CD8-positive, alpha-beta memory T cell (primary cell): ENCODE results near the gene TMEM184A. TPM values are rescaled to one million over a fixed set of nuclear protein-coding genes. Genes with fewer than 3 reads are reported as not detected.

ENCODE experiments used
- CTCF ChIA-PET: fragments of 350-600 bp; sonication (Branson Sonifier 250); formaldehyde crosslinking; loops from one replicate; lab custom pipeline; 2021; ENCODE audit warnings: antibody characterized with exemption; lab: Charles Lee
- POLR2A ChIA-PET: fragments of 350-600 bp; sonication (Branson Sonifier 250); formaldehyde crosslinking; loops from one replicate; lab custom pipeline; 2021; ENCODE audit warnings: antibody characterized with exemption; lab: Charles Lee
- DNase-seq, 5 donors: peaks; one replicate each; pipeline versions ENCODE4 v3.0.0 to v3.0.0-alpha.2; 2020 to 2022; ENCODE audit warnings: mixed read lengths in 1 of 5
- H3K27ac ChIP-seq: one replicate; pipeline ENCODE4 v1.7.0; 2013; ENCODE audit warnings: low read depth, mild to moderate bottlenecking, low read length, moderate library complexity
- H3K27me3 ChIP-seq: 2 replicates; pipeline ENCODE4 v1.7.0; 2013; ENCODE audit warnings: low read length, mild to moderate bottlenecking; ENCODE audit not compliant: insufficient read depth, poor library complexity, severe bottlenecking
- H3K36me3 ChIP-seq: 2 replicates; pipeline ENCODE4 v1.7.0; 2013; ENCODE audit warnings: mild to moderate bottlenecking, low read length, moderate library complexity; ENCODE audit not compliant: insufficient read depth
- H3K4me1 ChIP-seq: 2 replicates; pipeline ENCODE4 v1.7.0; 2013; ENCODE audit warnings: mild to moderate bottlenecking, low read length, moderate library complexity; ENCODE audit not compliant: insufficient read depth
- H3K4me3 ChIP-seq: 2 replicates; pipeline ENCODE4 v1.7.0; 2013; ENCODE audit warnings: mild to moderate bottlenecking, low read length
- H3K9me3 ChIP-seq: 2 replicates; pipeline ENCODE4 v1.7.0; 2013; ENCODE audit warnings: mild to moderate bottlenecking, low read length
- H3K27ac Mint-ChIP-seq, 8 donors: one replicate each; pipeline ENCODE4 v1.8.0; 2020 to 2021; ENCODE audit warnings: mixed read lengths in 8 of 8, mild to moderate bottlenecking in 6 of 8, inconsistent platforms in 3 of 8, moderate library complexity in 3 of 8
- H3K27me3 Mint-ChIP-seq, 2 donors: one replicate each; pipeline ENCODE4 v1.8.0; 2020 to 2021; ENCODE audit warnings: mixed read lengths in 2 of 2, mild to moderate bottlenecking in 1 of 2, moderate library complexity in 1 of 2
- H3K36me3 Mint-ChIP-seq, 3 donors: one replicate each; pipeline ENCODE4 v1.8.0; 2020 to 2021; ENCODE audit warnings: mixed read lengths in 3 of 3, inconsistent platforms in 1 of 3, mild to moderate bottlenecking in 1 of 3
- H3K4me1 Mint-ChIP-seq, 3 donors: one replicate each; pipeline ENCODE4 v1.8.0; 2020 to 2021; ENCODE audit warnings: mixed read lengths in 3 of 3, inconsistent platforms in 1 of 3, mild to moderate bottlenecking in 1 of 3
- H3K4me3 Mint-ChIP-seq, 7 donors: one replicate each; pipeline ENCODE4 v1.8.0; 2020 to 2021; ENCODE audit warnings: mixed read lengths in 7 of 7, mild to moderate bottlenecking in 6 of 7, moderate library complexity in 4 of 7, inconsistent platforms in 2 of 7
- H3K9me3 Mint-ChIP-seq, 5 donors: one replicate each; pipeline ENCODE4 v1.8.0; 2020 to 2022; ENCODE audit warnings: mixed read lengths in 5 of 5, mild to moderate bottlenecking in 3 of 5, moderate library complexity in 2 of 5, inconsistent platforms in 1 of 5
- polyA plus RNA-seq: library from polyadenylated mRNA; unstranded; fragments of 300-500 nt; fragmentation: Illumina TruSeq; gene quantifications from one replicate; pipeline ENCODE4 v1.2.3, GENCODE V29; 2021
- total RNA-seq, 2 experiments: library from RNA; stranded (reverse); gene quantifications; one replicate each; pipeline ENCODE4 v1.2.3, GENCODE V29; 2021

Gene TMEM184A
- total and polyA plus RNA-seq, 3 experiments from 2014 or later = not detected

DNA sequence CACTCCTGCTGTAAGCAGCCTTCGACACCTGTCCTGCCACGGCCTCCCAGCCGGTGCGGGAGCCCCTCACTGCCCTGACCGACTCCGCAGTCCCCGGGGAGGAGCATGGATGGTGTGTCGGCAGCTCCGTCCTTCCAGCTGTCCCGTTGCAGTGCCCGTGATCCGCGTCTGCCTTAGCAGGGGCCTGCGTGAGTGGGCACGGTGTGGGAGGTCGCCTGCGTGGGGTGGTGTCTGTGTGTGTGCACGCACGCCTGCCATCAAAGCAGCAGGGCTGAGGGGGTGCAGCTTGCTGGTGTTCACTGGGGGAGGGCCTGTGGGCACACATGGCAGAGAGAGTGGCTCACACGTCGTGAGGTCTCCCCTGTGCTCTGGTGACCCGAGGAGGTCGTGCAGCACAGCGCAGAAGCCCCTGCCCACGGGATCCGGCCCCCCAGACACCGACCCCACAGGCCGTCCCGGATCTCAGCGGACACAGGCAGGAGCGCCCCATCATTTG is 15.2 kb downstream of the TMEM184A start:
- no peaks in the 10 kb centered on the region for H3K27me3 Mint-ChIP-seq
- H3K4me1 Mint-ChIP-seq = peaks cover 0 to 6% (median 3%) of the 10 kb centered on the region in 3 donors
- CTCF ChIA-PET = interaction anchor here (1.1 kb wide), 1 partner anchor 859 kb away, joined by 3 read pairs; no protein-coding TSS in a partner anchor
- Histone ChIP-seq H3K27me3 (no peaks in the 10 kb centered on the region), H3K4me1 (no peaks in the 10 kb centered on the region), H3K9me3 (no peaks in the 10 kb centered on the region), H3K27ac (no peak overlapping the region), H3K36me3 (no peaks in the 10 kb centered on the region), H3K4me3 (no peak overlapping the region)
- no peak for DNase-seq
- POLR2A ChIA-PET = no interaction called here
- peaks cover 0 to 52% (median 0%) of the 10 kb centered on the region in 3 donors for H3K36me3 Mint-ChIP-seq
- H3K27ac Mint-ChIP-seq = peak overlapping the region in 1 of 8 donors; percentile 79
- no peaks in the 10 kb centered on the region for H3K9me3 Mint-ChIP-seq
- no peak overlapping the region for H3K4me3 Mint-ChIP-seq

DNA sequence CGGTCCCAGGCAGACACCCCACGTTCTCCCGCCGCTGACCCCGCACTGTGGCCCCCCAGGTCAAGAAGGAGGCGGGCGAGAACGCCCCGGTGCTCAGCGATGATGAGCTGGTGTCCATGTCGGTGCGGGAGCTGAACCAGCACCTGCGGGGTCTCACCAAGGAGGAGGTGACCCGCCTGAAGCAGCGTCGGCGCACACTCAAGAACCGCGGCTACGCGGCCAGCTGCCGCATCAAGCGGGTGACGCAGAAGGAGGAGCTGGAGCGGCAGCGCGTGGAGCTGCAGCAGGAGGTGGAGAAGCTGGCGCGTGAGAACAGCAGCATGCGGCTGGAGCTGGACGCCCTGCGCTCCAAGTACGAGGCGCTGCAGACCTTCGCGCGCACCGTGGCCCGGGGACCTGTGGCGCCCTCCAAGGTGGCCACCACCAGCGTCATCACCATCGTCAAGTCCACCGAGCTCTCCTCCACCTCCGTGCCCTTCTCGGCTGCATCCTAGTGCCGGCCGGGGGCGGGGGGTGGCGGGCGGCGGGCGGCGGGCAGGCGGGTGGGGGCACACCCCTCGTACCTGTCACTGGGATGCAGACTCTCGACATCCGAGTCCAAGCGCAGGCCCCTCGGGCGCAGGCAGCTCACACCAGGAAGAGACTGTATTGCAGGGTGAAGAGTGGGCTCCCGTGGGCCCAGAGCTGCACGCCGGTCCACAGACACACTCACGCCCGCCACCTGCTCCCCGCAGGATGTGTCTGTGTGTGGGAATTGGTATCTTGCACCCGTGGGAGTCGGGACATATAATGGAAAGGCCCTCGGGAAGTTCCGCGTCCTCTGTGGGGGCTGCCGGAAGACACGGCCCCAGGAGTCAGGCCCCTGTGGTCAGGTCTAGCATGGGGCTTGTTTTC is 15.9 kb downstream of the TMEM184A start:
- no peak for DNase-seq
- H3K4me1 Mint-ChIP-seq = peaks cover 0 to 6% (median 3%) of the 10 kb centered on the region in 3 donors
- H3K9me3 Mint-ChIP-seq = no peaks in the 10 kb centered on the region
- H3K36me3 Mint-ChIP-seq = peaks cover 0 to 56% (median 0%) of the 10 kb centered on the region in 3 donors
- ChIA-PET POLR2A (no interaction called here), CTCF (interaction anchor here (1.1 kb wide), 1 partner anchor 860 kb away, joined by 3 read pairs; no protein-coding TSS in a partner anchor)
- Histone ChIP-seq H3K27me3 (no peaks in the 10 kb centered on the region), H3K9me3 (no peaks in the 10 kb centered on the region), H3K4me1 (no peaks in the 10 kb centered on the region), H3K36me3 (no peaks in the 10 kb centered on the region), H3K27ac (no peak overlapping the region), H3K4me3 (no peak overlapping the region)
- no peak overlapping the region for H3K27ac Mint-ChIP-seq
- H3K4me3 Mint-ChIP-seq = no peak overlapping the region
- H3K27me3 Mint-ChIP-seq = no peaks in the 10 kb centered on the region

DNA sequence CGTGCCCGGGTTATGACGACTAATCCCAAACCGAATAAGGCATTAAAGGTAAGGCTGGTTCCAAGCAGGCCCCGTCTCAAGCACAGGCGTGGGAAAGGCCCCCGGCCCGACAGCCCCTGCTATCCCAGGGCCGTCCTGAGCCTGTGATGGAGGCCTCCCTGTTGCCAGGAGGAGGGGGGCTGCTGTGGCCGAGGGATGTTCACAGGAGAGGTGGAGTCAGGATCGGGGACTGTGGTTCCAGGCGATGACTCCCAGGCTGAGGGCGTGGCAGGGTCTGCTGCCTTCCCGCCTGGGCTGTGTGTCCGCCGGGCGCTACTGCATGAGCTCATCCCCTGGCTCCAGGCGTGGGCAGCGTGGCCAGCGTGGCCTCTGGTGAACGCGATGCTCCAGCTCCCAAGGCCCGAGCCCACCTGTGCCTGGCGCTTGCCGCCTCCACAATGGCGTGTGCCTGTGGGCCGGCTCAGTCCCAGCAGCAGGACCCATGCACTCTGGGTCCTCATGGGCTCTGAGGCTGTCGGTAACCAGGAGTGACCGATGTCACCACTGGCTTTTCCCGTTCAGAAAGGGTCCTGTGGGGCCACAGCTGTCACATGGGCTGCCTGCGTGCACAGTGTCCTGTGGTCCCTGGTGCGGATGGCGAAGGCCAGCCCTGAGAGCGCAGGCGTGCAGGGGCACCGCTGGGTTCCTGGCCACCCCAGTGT is 16.7 kb downstream of the TMEM184A start:
- H3K36me3 ChIP-seq = no peaks in the 10 kb centered on the region
- no peak overlapping the region for H3K27ac ChIP-seq
- H3K9me3 Mint-ChIP-seq = no peaks in the 10 kb centered on the region
- H3K9me3 ChIP-seq = no peaks in the 10 kb centered on the region
- CTCF ChIA-PET = no interaction called here
- H3K4me1 ChIP-seq = no peaks in the 10 kb centered on the region
- no peak overlapping the region for H3K27ac Mint-ChIP-seq
- peaks cover 0 to 54% (median 0%) of the 10 kb centered on the region in 3 donors for H3K36me3 Mint-ChIP-seq
- no peak for DNase-seq
- POLR2A ChIA-PET = no interaction called here
- H3K27me3 Mint-ChIP-seq = no peaks in the 10 kb centered on the region
- H3K4me3 Mint-ChIP-seq = no peak overlapping the region
- peaks cover 2 to 10% (median 3%) of the 10 kb centered on the region in 3 donors for H3K4me1 Mint-ChIP-seq
- no peaks in the 10 kb centered on the region for H3K27me3 ChIP-seq
- no peak overlapping the region for H3K4me3 ChIP-seq

DNA sequence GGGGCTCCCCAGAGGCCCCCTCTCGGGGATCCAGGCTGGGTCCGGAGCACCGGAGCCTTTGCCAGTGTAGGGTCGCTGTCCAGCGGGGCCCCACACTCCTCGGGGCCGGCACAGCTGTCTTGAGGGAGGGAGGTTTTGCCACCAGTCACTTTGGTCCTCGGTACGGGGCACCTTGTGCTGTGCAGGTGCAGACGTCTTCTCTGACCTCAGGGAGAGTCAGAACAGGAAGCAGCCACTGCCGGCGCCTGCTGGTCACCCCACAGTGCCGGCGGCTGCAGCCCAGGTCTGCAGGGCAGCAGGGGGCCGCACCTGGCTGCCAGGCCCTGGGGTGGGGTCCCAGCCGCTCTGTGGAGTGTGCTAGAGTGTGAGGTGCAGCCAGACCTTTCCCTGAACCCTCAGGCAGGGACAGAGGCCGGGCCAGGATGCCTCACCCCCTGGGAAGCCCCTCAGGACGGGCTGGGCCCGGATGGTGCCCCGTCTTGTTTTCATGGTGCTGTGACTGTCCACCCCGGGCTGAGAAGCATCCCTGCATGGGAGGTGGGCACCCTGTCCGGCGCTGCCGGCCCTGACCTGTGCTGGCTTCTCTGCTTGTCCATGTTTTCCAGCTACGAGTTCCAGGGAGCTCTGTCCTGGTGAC is 17.3 kb downstream of the TMEM184A start:
- Histone ChIP-seq H3K4me3 (no peak overlapping the region), H3K4me1 (peaks cover 5% of the 10 kb centered on the region), H3K27ac (no peak overlapping the region), H3K27me3 (no peaks in the 10 kb centered on the region), H3K9me3 (no peaks in the 10 kb centered on the region), H3K36me3 (no peaks in the 10 kb centered on the region)
- Mint-ChIP-seq H3K27ac (no peak overlapping the region), H3K27me3 (no peaks in the 10 kb centered on the region), H3K4me3 (no peak overlapping the region), H3K36me3 (peaks cover 0 to 52% (median 0%) of the 10 kb centered on the region in 3 donors), H3K4me1 (peaks cover 3 to 15% (median 5%) of the 10 kb centered on the region in 3 donors), H3K9me3 (no peaks in the 10 kb centered on the region)
- no peak for DNase-seq
- POLR2A ChIA-PET = no interaction called here
- CTCF ChIA-PET = no interaction called here

GRCh38 chr7:1537535-1538412 is 18.2 kb downstream of the TMEM184A start:
- DNase-seq = no peak
- H3K4me3 Mint-ChIP-seq = peak overlapping the region in 1 of 7 donors; percentile 61
- H3K36me3 ChIP-seq = no peaks in the 10 kb centered on the region

GRCh38 chr7:1536743-1537534 is 19.1 kb downstream of the TMEM184A start:
- no peak overlapping the region for H3K27ac ChIP-seq
- H3K9me3 ChIP-seq = no peaks in the 10 kb centered on the region
- ChIA-PET CTCF (no interaction called here), POLR2A (no interaction called here)
- no peak for DNase-seq
- Mint-ChIP-seq H3K27ac (peak overlapping the region in 1 of 8 donors; percentile 36), H3K4me1 (peaks cover 19 to 33% (median 22%) of the 10 kb centered on the region in 3 donors), H3K9me3 (no peaks in the 10 kb centered on the region), H3K27me3 (no peaks in the 10 kb centered on the region), H3K4me3 (no peak overlapping the region), H3K36me3 (peaks cover 0 to 43% (median 0%) of the 10 kb centered on the region in 3 donors)
- H3K4me1 ChIP-seq = peaks cover 22% of the 10 kb centered on the region
- H3K27me3 ChIP-seq = no peaks in the 10 kb centered on the region
- H3K4me3 ChIP-seq = no peak overlapping the region
- no peaks in the 10 kb centered on the region for H3K36me3 ChIP-seq

More at GRCh38 chr7:1537535-1538412, 18.2 kb downstream of the TMEM184A start:
- CTCF ChIA-PET = no interaction called here
- POLR2A ChIA-PET = no interaction called here
- H3K4me1 ChIP-seq = peaks cover 14% of the 10 kb centered on the region
- no peak overlapping the region for H3K27ac ChIP-seq
- no peak overlapping the region for H3K4me3 ChIP-seq
- peaks cover 12 to 24% (median 14%) of the 10 kb centered on the region in 3 donors for H3K4me1 Mint-ChIP-seq
- no peaks in the 10 kb centered on the region for H3K9me3 ChIP-seq
- no peaks in the 10 kb centered on the region for H3K27me3 ChIP-seq
- peaks cover 0 to 47% (median 0%) of the 10 kb centered on the region in 3 donors for H3K36me3 Mint-ChIP-seq
- no peaks in the 10 kb centered on the region for H3K9me3 Mint-ChIP-seq
- H3K27ac Mint-ChIP-seq = peak overlapping the region in 1 of 8 donors; percentile 79
- no peaks in the 10 kb centered on the region for H3K27me3 Mint-ChIP-seq

- Histone ChIP-seq H3K27ac (no peak overlapping the region), H3K36me3 (no peaks in the 10 kb centered on the region), H3K9me3 (no peaks in the 10 kb centered on the region), H3K4me1 (peaks cover 28% of the 10 kb centered on the region), H3K27me3 (no peaks in the 10 kb centered on the region), H3K4me3 (no peak overlapping the region)
- DNase-seq = no peak
- ChIA-PET CTCF (no interaction called here), POLR2A (no interaction called here)
- peak overlapping the region in 1 of 7 donors; percentile 50 for H3K4me3 Mint-ChIP-seq
- no peaks in the 10 kb centered on the region for H3K27me3 Mint-ChIP-seq
- H3K27ac Mint-ChIP-seq = peak overlapping the region in 1 of 8 donors; percentile 36
- no peaks in the 10 kb centered on the region for H3K9me3 Mint-ChIP-seq
- peaks cover 0 to 43% (median 0%) of the 10 kb centered on the region in 3 donors for H3K36me3 Mint-ChIP-seq
- H3K4me1 Mint-ChIP-seq = peaks cover 25 to 38% (median 27%) of the 10 kb centered on the region in 3 donors
Observed at GRCh38 chr7:1536455-1536742, 19.6 kb downstream of the TMEM184A start.
